Stimulated activated memory B cell treated with anti-CD40 and anti-IgM and Interleukin-4, amounts not matched to agents 10 μg/mL and 1 μg/mL and 100 μg/mL, for 72 hours (primary cell): ENCODE measurements around the gene LHFPL3.
"Not testable (repeated sequence)": the region's sequence is repeated elsewhere in the genome, so short reads cannot be mapped to it uniquely, and the experiment has no call there.

ENCODE experiments used
- ATAC-seq: fragments of 150-1000 bp; cut with Tn5 transposase; 2 replicates; pipeline ENCODE4 v1.10.0; 2021
- H3K27ac Mint-ChIP-seq: one replicate; pipeline ENCODE4 v1.8.0; 2022; ENCODE audit warnings: mild to moderate bottlenecking, mixed read lengths
- H3K27me3 Mint-ChIP-seq: one replicate; pipeline ENCODE4 v1.8.0; 2022; ENCODE audit warnings: mixed read lengths
- H3K36me3 Mint-ChIP-seq: one replicate; pipeline ENCODE4 v1.8.0; 2022; ENCODE audit warnings: mixed read lengths
- H3K4me1 Mint-ChIP-seq: one replicate; pipeline ENCODE4 v1.8.0; 2022; ENCODE audit warnings: mixed read lengths
- H3K4me3 Mint-ChIP-seq: one replicate; pipeline ENCODE4 v1.8.0; 2022; ENCODE audit warnings: mild to moderate bottlenecking, moderate library complexity, mixed read lengths
- H3K9me3 Mint-ChIP-seq: one replicate; pipeline ENCODE4 v1.8.0; 2022; ENCODE audit warnings: mixed read lengths

The LHFPL3 gene

DNA sequence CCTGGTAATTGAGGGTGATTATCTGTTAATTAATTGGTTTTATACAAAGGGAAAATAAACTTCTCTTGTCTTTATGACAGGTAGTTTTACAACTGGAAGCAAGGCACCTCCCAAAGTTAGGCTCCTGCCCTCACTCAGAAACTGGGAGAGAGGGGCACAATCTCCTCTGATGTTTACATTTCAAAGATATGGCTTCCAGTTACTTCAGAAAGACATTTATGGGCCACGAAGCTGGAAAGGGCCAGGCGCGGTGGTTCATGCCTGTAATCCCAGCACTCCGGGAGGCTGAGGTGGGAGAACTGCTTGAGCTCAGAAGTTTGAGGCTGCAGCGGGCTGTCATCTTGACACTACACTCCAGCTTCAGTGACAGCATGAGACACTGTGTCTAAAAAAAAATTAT, 570.0 kb downstream of the LHFPL3 start:
- Mint-ChIP-seq H3K4me1 (peaks cover 13% of the 10 kb centered on the region), H3K4me3 (no peak overlapping the region), H3K27ac (no peak overlapping the region), H3K27me3 (no peaks in the 10 kb centered on the region), H3K36me3 (no peaks in the 10 kb centered on the region), H3K9me3 (no peaks in the 10 kb centered on the region)
- no peak for ATAC-seq

GRCh38 chr7:104900525-104901239, 572.3 kb downstream of the LHFPL3 start:
- H3K27ac Mint-ChIP-seq = no peak overlapping the region
- H3K36me3 Mint-ChIP-seq = no peaks in the 10 kb centered on the region
- no peak for ATAC-seq
- no peaks in the 10 kb centered on the region for H3K27me3 Mint-ChIP-seq
- no peak overlapping the region for H3K4me3 Mint-ChIP-seq
- no peaks in the 10 kb centered on the region for H3K9me3 Mint-ChIP-seq
- peaks cover 5% of the 10 kb centered on the region for H3K4me1 Mint-ChIP-seq

GRCh38 chr7:104901240-104901619, 572.8 kb downstream of the LHFPL3 start:
- no peaks in the 10 kb centered on the region for H3K9me3 Mint-ChIP-seq
- no peak overlapping the region for H3K27ac Mint-ChIP-seq
- peaks cover 5% of the 10 kb centered on the region for H3K4me1 Mint-ChIP-seq
- no peak overlapping the region for H3K4me3 Mint-ChIP-seq
- no peak for ATAC-seq
- H3K36me3 Mint-ChIP-seq = no peaks in the 10 kb centered on the region
- H3K27me3 Mint-ChIP-seq = no peaks in the 10 kb centered on the region

GRCh38 chr7:104902183-104902582, 573.8 kb downstream of the LHFPL3 start:
- Mint-ChIP-seq H3K27ac (no peak overlapping the region), H3K9me3 (no peaks in the 10 kb centered on the region), H3K4me3 (no peak overlapping the region), H3K36me3 (no peaks in the 10 kb centered on the region), H3K4me1 (peaks cover 4% of the 10 kb centered on the region), H3K27me3 (no peaks in the 10 kb centered on the region)
- no peak for ATAC-seq

- no peaks in the 10 kb centered on the region for H3K36me3 Mint-ChIP-seq
- no peaks in the 10 kb centered on the region for H3K9me3 Mint-ChIP-seq
- ATAC-seq = no peak
- no peak overlapping the region for H3K27ac Mint-ChIP-seq
- H3K27me3 Mint-ChIP-seq = no peaks in the 10 kb centered on the region
- no peak overlapping the region for H3K4me3 Mint-ChIP-seq
- no peaks in the 10 kb centered on the region for H3K4me1 Mint-ChIP-seq
Observed at GRCh38 chr7:104903044-104903443, 574.6 kb downstream of the LHFPL3 start.

- ATAC-seq = no peak
- no peaks in the 10 kb centered on the region for H3K27me3 Mint-ChIP-seq
- no peaks in the 10 kb centered on the region for H3K36me3 Mint-ChIP-seq
- no peak overlapping the region for H3K27ac Mint-ChIP-seq
- H3K4me1 Mint-ChIP-seq = no peaks in the 10 kb centered on the region
- no peak overlapping the region for H3K4me3 Mint-ChIP-seq
- H3K9me3 Mint-ChIP-seq = no peaks in the 10 kb centered on the region
Observed at GRCh38 chr7:104903846-104904245, 575.4 kb downstream of the LHFPL3 start.

GRCh38 chr7:104906032-104906431, 577.6 kb downstream of the LHFPL3 start:
- Mint-ChIP-seq H3K36me3 (no peaks in the 10 kb centered on the region), H3K27me3 (no peaks in the 10 kb centered on the region), H3K27ac (no peak overlapping the region), H3K4me1 (no peaks in the 10 kb centered on the region), H3K4me3 (no peak overlapping the region), H3K9me3 (no peaks in the 10 kb centered on the region)
- ATAC-seq = no peak

DNA sequence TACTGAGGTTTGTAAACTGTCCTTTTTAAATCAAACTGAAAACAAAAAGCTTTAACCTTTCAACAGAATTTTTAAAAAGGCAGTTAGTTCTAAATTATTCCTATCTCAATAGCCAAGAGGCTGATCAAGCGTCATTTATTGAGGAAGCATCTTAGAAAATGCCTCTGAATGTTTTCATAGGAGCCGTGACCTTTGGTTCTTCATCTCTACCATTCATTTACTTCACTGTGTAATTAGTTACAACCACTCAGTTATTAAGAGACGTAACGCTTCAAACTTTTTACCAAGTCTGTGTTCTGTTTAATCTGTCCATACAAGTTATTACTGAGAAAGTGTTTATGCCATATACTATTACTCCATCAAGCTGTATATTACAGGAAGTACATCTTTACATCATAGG, 578.2 kb downstream of the LHFPL3 start:
- Mint-ChIP-seq H3K4me3 (no peak overlapping the region), H3K9me3 (no peaks in the 10 kb centered on the region), H3K4me1 (no peaks in the 10 kb centered on the region), H3K36me3 (no peaks in the 10 kb centered on the region), H3K27me3 (no peaks in the 10 kb centered on the region), H3K27ac (no peak overlapping the region)
- no peak for ATAC-seq

GRCh38 chr7:104908636-104909035, 580.2 kb downstream of the LHFPL3 start:
- H3K27ac Mint-ChIP-seq = no peak overlapping the region
- no peaks in the 10 kb centered on the region for H3K27me3 Mint-ChIP-seq
- no peaks in the 10 kb centered on the region for H3K9me3 Mint-ChIP-seq
- ATAC-seq = no peak
- no peaks in the 10 kb centered on the region for H3K36me3 Mint-ChIP-seq
- no peak overlapping the region for H3K4me3 Mint-ChIP-seq
- no peaks in the 10 kb centered on the region for H3K4me1 Mint-ChIP-seq

DNA sequence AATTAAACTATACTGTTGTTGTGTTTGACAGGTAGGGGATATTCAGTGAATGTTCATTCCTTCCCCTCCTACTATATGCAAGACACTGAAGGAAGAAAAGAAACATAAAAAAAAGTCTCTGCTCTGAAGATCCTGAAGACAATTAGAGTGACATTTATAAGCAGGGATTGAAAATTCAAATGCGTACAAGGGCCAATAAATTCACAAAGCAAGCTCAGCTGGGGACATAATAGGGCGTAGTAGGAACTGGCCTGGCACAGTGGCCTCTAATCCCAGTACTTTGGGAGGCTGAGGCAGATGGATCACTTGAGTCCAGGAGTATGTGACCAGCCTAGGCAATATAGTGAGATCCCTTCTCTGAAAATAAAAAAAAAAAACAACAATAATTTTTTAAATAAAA, 580.7 kb downstream of the LHFPL3 start:
- H3K9me3 Mint-ChIP-seq = no peaks in the 10 kb centered on the region
- no peak for ATAC-seq
- H3K4me3 Mint-ChIP-seq = no peak overlapping the region
- no peaks in the 10 kb centered on the region for H3K27me3 Mint-ChIP-seq
- no peaks in the 10 kb centered on the region for H3K36me3 Mint-ChIP-seq
- H3K4me1 Mint-ChIP-seq = no peaks in the 10 kb centered on the region
- no peak overlapping the region for H3K27ac Mint-ChIP-seq

GRCh38 chr7:104914421-104914820, 586.0 kb downstream of the LHFPL3 start:
- Mint-ChIP-seq H3K4me3 (no peak overlapping the region), H3K9me3 (no peaks in the 10 kb centered on the region), H3K27ac (no peak overlapping the region), H3K27me3 (no peaks in the 10 kb centered on the region), H3K36me3 (no peaks in the 10 kb centered on the region), H3K4me1 (no peaks in the 10 kb centered on the region)
- peak; percentile 27 for ATAC-seq

GRCh38 chr7:104921596-104921995, 593.2 kb downstream of the LHFPL3 start:
- H3K4me3 Mint-ChIP-seq = no peak overlapping the region
- no peak for ATAC-seq

GRCh38 chr7:104922182-104923009, 594.0 kb downstream of the LHFPL3 start:
- H3K27me3 Mint-ChIP-seq = no peaks in the 10 kb centered on the region
- no peaks in the 10 kb centered on the region for H3K36me3 Mint-ChIP-seq
- no peak for ATAC-seq

More at GRCh38 chr7:104921596-104921995, 593.2 kb downstream of the LHFPL3 start:
- Mint-ChIP-seq H3K9me3 (no peaks in the 10 kb centered on the region), H3K36me3 (no peaks in the 10 kb centered on the region), H3K27ac (no peak overlapping the region), H3K27me3 (no peaks in the 10 kb centered on the region), H3K4me1 (peaks cover 7% of the 10 kb centered on the region)

DNA sequence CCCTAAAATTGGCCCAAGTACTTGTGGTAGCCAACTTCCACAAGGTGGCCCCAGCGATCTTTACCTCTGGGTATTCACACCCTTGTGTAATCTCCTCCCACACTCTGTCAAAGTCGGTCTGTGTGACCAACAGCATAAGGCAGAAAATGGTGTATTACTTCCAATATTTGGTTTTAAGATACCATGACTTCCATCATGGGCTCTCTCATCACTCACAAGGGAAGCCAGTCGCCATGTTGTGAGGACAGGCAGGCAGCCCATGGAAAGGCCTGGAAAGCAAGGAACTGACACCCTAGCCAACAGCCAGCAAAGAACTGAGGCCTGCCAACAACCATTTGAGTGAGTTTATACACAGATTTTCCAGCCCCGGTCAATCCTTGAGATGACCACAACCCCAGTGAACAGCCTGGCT, 594.6 kb downstream of the LHFPL3 start:
- no peaks in the 10 kb centered on the region for H3K27me3 Mint-ChIP-seq
- H3K4me1 Mint-ChIP-seq = peaks cover 7% of the 10 kb centered on the region
- no peak overlapping the region for H3K4me3 Mint-ChIP-seq
- H3K27ac Mint-ChIP-seq = peak overlapping the region; percentile 59
- ATAC-seq = peak; percentile 98
- no peaks in the 10 kb centered on the region for H3K9me3 Mint-ChIP-seq
- H3K36me3 Mint-ChIP-seq = no peaks in the 10 kb centered on the region

More at GRCh38 chr7:104922182-104923009, 594.0 kb downstream of the LHFPL3 start:
- Mint-ChIP-seq H3K27ac (peak overlapping the region; percentile 59), H3K4me1 (peaks cover 7% of the 10 kb centered on the region), H3K9me3 (no peaks in the 10 kb centered on the region), H3K4me3 (no peak overlapping the region)

- H3K9me3 Mint-ChIP-seq, H3K27me3 Mint-ChIP-seq, H3K4me3 Mint-ChIP-seq, H3K36me3 Mint-ChIP-seq, H3K27ac Mint-ChIP-seq, ATAC-seq: not testable (repeated sequence)
- peaks cover 17% of the 10 kb centered on the region for H3K4me1 Mint-ChIP-seq
Observed at GRCh38 chr7:104926189-104926588, 597.8 kb downstream of the LHFPL3 start.

DNA sequence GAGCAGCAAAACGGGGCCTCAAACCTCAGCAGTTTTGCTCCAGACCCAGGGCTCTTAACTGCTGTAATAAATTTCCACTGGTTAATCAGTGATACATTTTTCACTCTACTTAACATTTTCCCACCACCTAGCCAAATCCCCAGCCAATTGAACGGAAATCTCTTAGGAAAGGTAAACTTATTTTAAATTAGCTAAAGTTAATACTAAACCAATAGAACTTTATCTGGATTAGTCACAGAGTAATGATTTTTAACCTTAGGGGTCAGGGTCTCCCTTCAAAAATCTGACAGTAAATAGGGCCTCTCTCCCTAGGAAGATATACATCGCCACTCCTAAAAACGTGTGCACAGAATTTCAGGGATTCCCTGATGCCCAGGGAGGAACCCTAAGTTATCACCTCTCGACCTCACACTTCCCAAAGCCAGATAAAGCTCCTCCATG, 598.2 kb downstream of the LHFPL3 start:
- Mint-ChIP-seq H3K4me1 (peaks cover 21% of the 10 kb centered on the region), H3K4me3 (no peak overlapping the region), H3K9me3 (no peaks in the 10 kb centered on the region), H3K36me3 (no peaks in the 10 kb centered on the region), H3K27me3 (no peaks in the 10 kb centered on the region), H3K27ac (no peak overlapping the region)
- ATAC-seq = no peak
